Bronchial epithelial cell (primary cell): ENCODE results near the gene RHPN2. TPM values are rescaled to one million over a fixed set of nuclear protein-coding genes. Genes with fewer than 3 reads are reported as not detected.
"Not testable (repeated sequence)": the region's sequence is repeated elsewhere in the genome, so short reads cannot be mapped to it uniquely, and the experiment has no call there.

Source experiments
- DNase-seq: peaks from one replicate; pipeline ENCODE4 v3.0.0-alpha.2; 2010; ENCODE audit warnings: low read depth
- FAIRE-seq: peaks from 2 replicates; lab custom pipeline; 2011; peaks lifted over from hg19 to GRCh38; lab: Jason Lieb, UNC
- H3K27me3 ChIP-seq: 2 replicates; pipeline ENCODE4 v1.5.1; 2011; ENCODE audit warnings: low read length; ENCODE audit not compliant: control insufficient read depth, insufficient read depth
- H3K36me3 ChIP-seq: 2 replicates; pipeline ENCODE4 v1.5.1; 2011; ENCODE audit warnings: low read length; ENCODE audit not compliant: control insufficient read depth, insufficient read depth
- H3K4me3 ChIP-seq: 2 replicates; pipeline ENCODE4 v1.5.1; 2011; ENCODE audit warnings: mild to moderate bottlenecking, low read depth, low read length, control low read depth
- CTCF ChIP-seq: IDR thresholded peaks from 2 replicates; pipeline ENCODE4 v1.5.1; 2011; ENCODE audit warnings: mild to moderate bottlenecking, moderate library complexity, low read length, control low read depth, inconsistent platforms; ENCODE audit not compliant: insufficient read depth, severe bottlenecking
- total RNA-seq: library from RNA; depleted of rRNA; stranded (reverse); fragments of >200 nt; gene quantifications from 2 replicates; pipeline ENCODE4 v1.2.1, GENCODE V29; 2014

Gene RHPN2
- total RNA-seq, 1 donor from 2014 or later = 22.1 TPM

GRCh38 chr19:33052352-33052972 lies 12.2 kb downstream of the RHPN2 start:
- DNase-seq = peak; percentile 71
- Histone ChIP-seq H3K4me3 (no peak overlapping the region), H3K27me3 (no peaks in the 10 kb centered on the region), H3K36me3 (peaks cover 4% of the 10 kb centered on the region)
- TF ChIP-seq CTCF = no peak
- FAIRE-seq = no peak

DNA sequence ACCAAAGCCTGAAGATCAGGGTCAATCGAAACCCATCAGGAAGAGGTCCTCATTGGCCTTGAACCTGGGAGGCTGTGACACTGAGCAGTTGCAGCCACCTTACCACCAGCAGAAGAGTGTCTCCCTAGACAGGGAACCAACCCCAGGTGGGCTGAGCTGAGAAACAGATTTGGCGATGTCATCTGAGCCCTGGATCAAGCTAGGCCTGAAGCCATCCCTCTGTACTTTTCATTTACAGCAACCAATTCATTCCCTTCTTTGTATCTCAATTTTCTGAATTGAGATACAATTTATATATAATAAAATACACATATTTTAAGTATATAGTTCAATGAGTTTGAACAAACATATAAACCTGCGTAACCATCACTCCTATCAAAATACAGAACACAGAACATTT lies 14.6 kb downstream of the RHPN2 start:
- H3K36me3 ChIP-seq = peaks cover 4% of the 10 kb centered on the region
- H3K27me3 ChIP-seq = no peaks in the 10 kb centered on the region
- TF ChIP-seq CTCF = no peak
- FAIRE-seq (no peak), DNase-seq (no peak)
- H3K4me3 ChIP-seq = no peak overlapping the region

DNA sequence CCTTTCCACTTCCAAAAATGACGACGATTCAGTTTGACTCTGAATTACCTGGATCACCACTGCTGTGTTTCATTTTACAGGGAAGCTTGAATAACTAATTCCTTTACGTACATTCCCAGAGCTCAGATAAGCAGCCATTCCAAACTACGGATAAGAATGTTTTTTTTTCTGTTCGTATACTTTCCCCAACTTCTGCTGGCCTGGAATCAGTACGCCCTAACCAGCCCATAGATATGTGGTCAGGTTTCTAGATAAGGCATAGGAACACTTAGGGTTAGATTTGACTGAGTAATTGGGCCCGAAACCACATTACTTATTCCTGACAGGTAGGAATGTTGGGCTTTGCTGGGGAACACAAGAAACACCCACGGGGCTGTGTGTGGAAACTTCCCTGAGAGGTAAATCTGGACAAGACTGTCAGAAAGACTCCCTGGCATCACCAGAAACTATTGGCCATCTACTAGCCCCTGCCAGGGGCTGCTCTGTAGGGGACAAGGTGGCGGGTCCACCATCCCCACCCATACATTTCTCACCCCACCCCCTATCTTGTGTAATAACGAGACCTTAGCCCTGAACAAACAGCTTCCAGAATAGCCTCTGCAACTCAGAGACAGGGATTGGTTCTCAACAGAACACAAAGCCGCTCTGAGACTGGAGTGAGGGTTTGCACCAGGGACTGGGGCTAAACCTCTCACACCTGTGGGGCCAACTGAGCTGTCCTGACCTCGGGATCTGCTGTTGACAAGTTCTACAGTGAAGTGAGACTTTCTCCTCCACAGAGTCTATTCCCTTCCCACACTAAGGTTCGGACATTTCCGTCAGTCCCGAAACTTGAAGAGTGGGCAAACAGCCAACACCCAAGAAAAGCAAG lies 15.6 kb downstream of the RHPN2 start:
- Histone ChIP-seq H3K27me3 (no peaks in the 10 kb centered on the region), H3K4me3 (no peak overlapping the region), H3K36me3 (peaks cover 5% of the 10 kb centered on the region)
- DNase-seq (peak; percentile 61), FAIRE-seq (no peak)
- TF ChIP-seq CTCF = no peak

DNA sequence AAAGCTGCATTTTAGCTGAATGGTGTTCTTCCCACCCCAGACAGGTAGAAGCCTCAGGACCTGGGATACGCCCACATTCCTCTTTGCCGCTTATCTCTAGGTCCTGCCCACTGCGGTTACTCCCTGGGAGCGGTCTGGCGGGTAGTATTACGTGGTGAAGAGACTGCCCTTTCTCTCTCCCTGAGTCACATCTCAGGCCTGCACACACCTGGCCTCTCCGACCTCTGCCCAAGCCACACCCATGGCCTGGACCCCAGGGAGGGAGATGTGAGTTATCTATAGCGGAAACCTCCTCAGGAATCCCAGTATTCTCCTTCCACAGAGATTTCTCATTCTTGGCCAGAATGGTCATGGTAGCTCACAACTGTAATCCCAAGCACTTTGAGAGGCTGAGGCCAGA lies 17.3 kb downstream of the RHPN2 start:
- H3K4me3 ChIP-seq = no peak overlapping the region
- H3K36me3 ChIP-seq = peaks cover 6% of the 10 kb centered on the region
- TF ChIP-seq CTCF = no peak
- H3K27me3 ChIP-seq = no peaks in the 10 kb centered on the region
- FAIRE-seq = no peak
- peak; percentile 96 for DNase-seq

- not testable (repeated sequence) for H3K36me3 ChIP-seq, H3K27me3 ChIP-seq, H3K4me3 ChIP-seq, DNase-seq, FAIRE-seq
Measured at GRCh38 chr19:33041828-33042160, 22.9 kb downstream of the RHPN2 start.

- DNase-seq = peak; percentile 87
- no peaks in the 10 kb centered on the region for H3K27me3 ChIP-seq
- no peak for FAIRE-seq
- H3K4me3 ChIP-seq = no peak overlapping the region
- TF ChIP-seq CTCF = no peak
- peaks cover 3% of the 10 kb centered on the region for H3K36me3 ChIP-seq
Measured at GRCh38 chr19:33040994-33041827, 23.5 kb downstream of the RHPN2 start.
